PC-9 (cell line): ENCODE measurements around the gene TMEM165. TPM values are rescaled to one million over a fixed set of nuclear protein-coding genes. Genes with fewer than 3 reads are reported as not detected.

Experiments used
- BruUV-seq: library from RNA; stranded (reverse); fragments of 400-500 nt; replicated peaks from 2 replicates; lab custom pipeline; 2021; lab: Mats Ljungman, UMichigan
- CTCF ChIA-PET: fragments of 300-600 bp; sonication (Branson Sonifier 250); formaldehyde crosslinking; loops from one replicate; lab custom pipeline; 2022; ENCODE audit warnings: antibody characterized with exemption; lab: Charles Lee
- POLR2A ChIA-PET: fragments of 300-600 bp; sonication (Branson Sonifier 250); formaldehyde crosslinking; loops from one replicate; lab custom pipeline; 2022; ENCODE audit warnings: antibody characterized with exemption; ENCODE audit not compliant: unreplicated experiment; lab: Charles Lee
- DNase-seq, 2 experiments: peaks; one replicate each; pipeline versions ENCODE4 v3.0.0 to v3.0.0-alpha.2; 2015 to 2022; ENCODE audit warnings: mixed read lengths in 1 of 2
- H2AFZ ChIP-seq: fragments of 200-600 bp; sonication (generic); 2 replicates; pipeline ENCODE4 v1.8.1; 2017; ENCODE audit warnings: antibody characterized with exemption
- H3F3A ChIP-seq: fragments of 200-600 bp; sonication (generic); 2 replicates; pipeline ENCODE4 v1.8.1; 2017; ENCODE audit warnings: antibody characterized with exemption, mild to moderate bottlenecking, low read depth; ENCODE audit not compliant: insufficient read depth
- H3K27ac ChIP-seq: fragments of 200-600 bp; sonication (generic); 2 replicates; pipeline ENCODE4 v1.6.1; 2016; ENCODE audit warnings: mixed run types
- H3K27me3 ChIP-seq: fragments of 200-600 bp; sonication (generic); 2 replicates; pipeline ENCODE4 v1.6.1; 2016; ENCODE audit warnings: low read depth, mixed run types; ENCODE audit not compliant: insufficient read depth
- H3K36me3 ChIP-seq: fragments of 200-600 bp; sonication (generic); 2 replicates; pipeline ENCODE4 v1.6.1; 2016; ENCODE audit warnings: low read depth, mixed run types
- H3K4me1 ChIP-seq: fragments of 200-600 bp; sonication (generic); replicated peaks from 2 replicates; pipeline ENCODE4 v1.6.1; 2016; ENCODE audit warnings: mixed run types; ENCODE audit not compliant: insufficient read depth
- H3K4me2 ChIP-seq: fragments of 200-600 bp; sonication (generic); 2 replicates; pipeline ENCODE4 v1.6.1; 2017; ENCODE audit warnings: mixed run types
- H3K4me3 ChIP-seq: fragments of 200-600 bp; sonication (generic); 2 replicates; pipeline ENCODE4 v1.6.1; 2016; ENCODE audit warnings: mixed run types
- H3K79me2 ChIP-seq: fragments of 200-600 bp; sonication (generic); 2 replicates; pipeline ENCODE4 v1.6.1; 2017; ENCODE audit warnings: low read depth, mixed run types
- H3K9me2 ChIP-seq: fragments of 200-600 bp; sonication (generic); 2 replicates; pipeline ENCODE4 v1.8.1; 2017; ENCODE audit warnings: mild to moderate bottlenecking; ENCODE audit not compliant: insufficient read depth
- H3K9me3 ChIP-seq: fragments of 200-600 bp; sonication (generic); 2 replicates; pipeline ENCODE4 v1.8.1; 2016; ENCODE audit warnings: low read depth; ENCODE audit not compliant: insufficient read depth
- H4K20me1 ChIP-seq: fragments of 200-600 bp; sonication (generic); 2 replicates; pipeline ENCODE4 v1.8.1; 2017; ENCODE audit not compliant: insufficient read depth
- CTCF ChIP-seq: fragments of 200-600 bp; sonication (generic); conservative IDR thresholded peaks from 2 replicates; pipeline ENCODE4 v1.6.1; 2017; ENCODE audit warnings: mixed run types, antibody characterized with exemption, mild to moderate bottlenecking, moderate library complexity
- EZH2 ChIP-seq: fragments of 200-600 bp; sonication (generic); IDR thresholded peaks from 2 replicates; pipeline ENCODE4 v1.8.0; 2017; ENCODE audit warnings: antibody characterized with exemption, low read depth
- intact Hi-C: fragments of 100-400 bp; cut with micrococcal nuclease; formaldehyde crosslinking; loops from one replicate; pipeline ENCODE4 v1.10.0; 2022; ENCODE audit not compliant: unreplicated experiment
- total RNA-seq: library from RNA; stranded (reverse); gene quantifications from 2 replicates; pipeline ENCODE4 v1.2.3, GENCODE V29; 2021

TMEM165 gene
- total RNA-seq, 1 experiment from 2014 or later = 61.4 TPM

- Histone ChIP-seq H3K36me3 (no peaks in the 10 kb centered on the region), H3F3A (peaks cover 4% of the 10 kb centered on the region), H3K4me1 (peaks cover 16% of the 10 kb centered on the region), H3K4me2 (no peak overlapping the region), H3K4me3 (no peak overlapping the region), H2AFZ (no peak overlapping the region), H3K9me3 (no peaks in the 10 kb centered on the region), H4K20me1 (no peaks in the 10 kb centered on the region), H3K79me2 (no peaks in the 10 kb centered on the region), H3K9me2 (no peaks in the 10 kb centered on the region), H3K27ac (no peak overlapping the region), H3K27me3 (no peaks in the 10 kb centered on the region)
- TF ChIP-seq EZH2 (no peak), CTCF (no peak)
- ChIA-PET CTCF (no interaction called here), POLR2A (no interaction called here)
- BruUV-seq = no TSS peak
- intact Hi-C loops = loop anchor here (5.0 kb wide), 1 partner anchor 32 kb away; the partner anchor contains the start of gene TMEM165
- no peak for DNase-seq
Measured at GRCh38 chr4:55364691-55365344, 30.9 kb upstream of the TMEM165 start.

GRCh38 chr4:55365345-55365728 lies 30.4 kb upstream of the TMEM165 start:
- DNase-seq = no peak
- ChIA-PET CTCF (no interaction called here), POLR2A (no interaction called here)
- Histone ChIP-seq H4K20me1 (no peaks in the 10 kb centered on the region), H3K4me3 (no peak overlapping the region), H3K27me3 (no peaks in the 10 kb centered on the region), H3K4me2 (no peak overlapping the region), H3K4me1 (peaks cover 15% of the 10 kb centered on the region), H3K79me2 (no peaks in the 10 kb centered on the region), H3K9me2 (no peaks in the 10 kb centered on the region), H3K9me3 (no peaks in the 10 kb centered on the region), H3F3A (peaks cover 4% of the 10 kb centered on the region), H2AFZ (no peak overlapping the region), H3K36me3 (no peaks in the 10 kb centered on the region), H3K27ac (no peak overlapping the region)
- intact Hi-C loops = no loop called here
- TF ChIP-seq EZH2 (no peak), CTCF (no peak)
- no TSS peak for BruUV-seq

GRCh38 chr4:55366621-55367020 lies 29.1 kb upstream of the TMEM165 start:
- TF ChIP-seq EZH2 = no peak
- no peak for TF ChIP-seq CTCF
- Histone ChIP-seq H3K9me2 (no peaks in the 10 kb centered on the region), H3K4me3 (no peak overlapping the region), H2AFZ (no peak overlapping the region), H3K36me3 (no peaks in the 10 kb centered on the region), H3K9me3 (no peaks in the 10 kb centered on the region), H3K79me2 (no peaks in the 10 kb centered on the region), H3F3A (no peaks in the 10 kb centered on the region; the same call in 1 of the 2 replicates), H3K27ac (no peak overlapping the region), H3K4me1 (peaks cover 4% of the 10 kb centered on the region), H3K4me2 (no peak overlapping the region), H4K20me1 (no peaks in the 10 kb centered on the region), H3K27me3 (no peaks in the 10 kb centered on the region)
- BruUV-seq = no TSS peak
- DNase-seq = no peak
- CTCF ChIA-PET = no interaction called here
- POLR2A ChIA-PET = no interaction called here
- intact Hi-C loops = no loop called here
